Heart right ventricle (tissue), 16 donors: ENCODE data around the gene FSD1. TPM values are rescaled to one million over a fixed set of nuclear protein-coding genes. Genes with fewer than 3 reads are reported as not detected.
"Not testable (repeated sequence)": the region's sequence is repeated elsewhere in the genome, so short reads cannot be mapped to it uniquely, and the experiment has no call there.

Source experiments
- ATAC-seq, 8 donors: fragments of 200-7000 bp; cut with Tn5 transposase; one replicate each; pipeline ENCODE4 v1.9.1; 2020; ENCODE audit warnings: mild to moderate bottlenecking in 8 of 8, moderate library complexity in 8 of 8, moderate number of reproducible peaks in 1 of 8
- DNase-seq, 2 donors: peaks; one replicate each; pipeline ENCODE4 v3.0.0-alpha.2; 2020
- H3K27ac ChIP-seq, 10 donors: fragments of 200-600 bp; sonication (generic) in 2 of 10; one replicate each; pipeline versions ENCODE4 v1.5.0 to v1.8.0; 2020 to 2022; ENCODE audit warnings: mild to moderate bottlenecking in 3 of 10
- H3K27me3 ChIP-seq, 7 donors: fragments of 200-600 bp; one replicate each; pipeline ENCODE4 v1.8.0; 2021 to 2022; ENCODE audit warnings: mild to moderate bottlenecking in 2 of 7
- H3K36me3 ChIP-seq, 9 donors: fragments of 200-600 bp; sonication (generic) in 1 of 9; one replicate each; pipeline versions ENCODE4 v1.5.0 to v1.8.0; 2020 to 2022; ENCODE audit warnings: mild to moderate bottlenecking in 2 of 9
- H3K4me1 ChIP-seq, 9 donors: fragments of 200-600 bp; sonication (generic) in 1 of 9; one replicate each; pipeline versions ENCODE4 v1.5.0 to v1.8.0; 2020 to 2022; ENCODE audit warnings: mild to moderate bottlenecking in 4 of 9
- H3K4me3 ChIP-seq, 10 donors: fragments of 200-600 bp; sonication (generic) in 2 of 10; one replicate each; pipeline versions ENCODE4 v1.5.0 to v1.8.0; 2020 to 2022; ENCODE audit warnings: mild to moderate bottlenecking in 7 of 10, moderate library complexity in 2 of 10
- H3K9me3 ChIP-seq, 11 donors: fragments of 200-600 bp in 10 of 11; sonication (generic) in 2 of 11; one replicate each; pipeline versions ENCODE4 v1.5.0 to v1.8.0; 2013 to 2022; ENCODE audit warnings: mild to moderate bottlenecking in 2 of 11, control low read depth in 1 of 11, moderate library complexity in 1 of 11
- CTCF ChIP-seq, 9 donors: fragments of 200-600 bp; sonication (generic) in 2 of 9; IDR thresholded peaks; one replicate each; pipeline versions ENCODE4 v1.5.0 to v1.8.0; 2021 to 2022; ENCODE audit warnings: antibody characterized with exemption in 9 of 9, mild to moderate bottlenecking in 5 of 9, moderate library complexity in 1 of 9
- WGBS, 2 donors: extraction: QIAGEN DNeasy Blood & Tissue Kit; methylation state at CpG; one replicate each; pipeline ENCODE4 v1.1.7; 2013; ENCODE audit warnings: inconsistent platforms in 1 of 2; 5-methylcytosine and 5-hydroxymethylcytosine counted together
- intact Hi-C, 10 donors: fragments of 100-400 bp; cut with DNase I; formaldehyde crosslinking; loops; one replicate each; pipeline versions ENCODE4 v1.11.1 to v1.14.2; 2022
- polyA plus RNA-seq, 2 donors: library from polyadenylated mRNA; stranded (reverse); fragments of 200-250 nt; gene quantifications; one replicate each; pipeline ENCODE4 v1.2.3, GENCODE V29; 2013
- total RNA-seq, 10 donors: library from RNA; stranded (reverse); fragmentation: NEBNext Ultra II Directional in 3 of 10; extraction: Animal tissue kit (Norgen Biotek cat#: 25700) in 3 of 10; gene quantifications; one replicate each; pipeline versions ENCODE4 v1.2.1 to v1.2.4, GENCODE V29; 2021 to 2023
- donor health status: Arrhythmogenic right ventricular cardiomyopathy.
- donor health status: ischemic (EF 13 %, LVEDD 7.1; RV severe dilation, severe dysfunction).
- donor health status: healthy with polysubstance abuse.
- donor health status: DM: no; HTN: yes; CAD: no.
- donor health status: DM: no; HTN: no; CAD: no.
- donor health status: ischemic (EF 25% LVEDD 6.9; RV normal size, moderate dysfunction).
- donor health status: ischemic (EF 25% LVEDD 5.7; RV mildly dilated, moderate dysfunction).
- donor health status: healthy.
- donor health status: DM: yes; HTN: yes; CAD: no.
- donor health status: Ischemic cardiomyopathy.
- donor health status: ischemic (EF 35%, LVEDD 5.7; RV mildly dilated, moderate dysfunction).
- donor health status: nonischemic (EF 11% LVEDD 7.7; RV severe dilation, severe dysfunction).
- donor health status: DM: yes; HTN: yes; CAD: no.
- donor health status: PGD.
- donor health status: ischemic (EF 29% LVEDD 5.4; RV normal size, mild dysfunction).
- donor health status: nonischemic (EF 23%, LVEDD 6.1; RV moderate dilation, normal function).

The FSD1 gene
- total and polyA plus RNA-seq, 12 donors, result 0.10 to 0.25 TPM; not detected in 10

DNA sequence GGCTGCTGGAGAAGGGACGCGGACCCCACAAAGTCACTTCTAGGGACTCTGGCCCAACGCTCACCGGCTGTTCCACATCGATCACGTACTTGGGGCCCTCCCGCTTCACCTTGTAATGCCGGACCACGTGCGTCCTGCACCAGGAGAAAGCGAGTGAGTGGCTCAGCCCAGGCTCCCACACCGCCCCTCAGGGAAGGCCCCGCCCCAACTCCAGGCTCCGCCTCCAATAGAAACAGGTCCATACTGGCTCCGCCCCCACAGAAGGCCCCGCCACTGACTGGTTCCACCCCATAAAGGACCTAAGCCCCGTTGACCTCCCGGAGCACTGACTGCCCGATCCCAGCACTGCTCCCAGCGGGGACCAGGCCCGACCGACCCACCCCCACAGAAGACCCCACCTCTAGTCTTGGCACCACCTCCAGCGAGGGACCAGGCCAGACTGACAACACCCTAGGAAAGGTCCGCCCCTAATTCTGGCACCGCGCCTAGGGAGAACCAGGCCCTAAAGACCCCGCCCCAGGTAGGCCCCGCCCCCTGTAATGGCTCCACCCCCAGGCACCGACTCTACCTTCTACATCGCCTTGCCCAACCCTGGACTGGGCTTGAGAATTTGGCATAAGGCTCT is 23.0 kb downstream of the FSD1 start:
- no peak for TF ChIP-seq CTCF (IDR thresholded peaks at IDR 0.05)
- Histone ChIP-seq H3K9me3 (peaks cover 0 to 6% (median 0%) of the 10 kb centered on the region in 11 donors), H3K36me3 (no peaks in the 10 kb centered on the region), H3K27me3 (peaks cover 0 to 16% (median 0%) of the 10 kb centered on the region in 7 donors), H3K4me1 (peaks cover 0 to 24% (median 21%) of the 10 kb centered on the region in 9 donors), H3K4me3 (peak overlapping the region in 9 of 10 donors; percentile 23 to 59 (median 47)), H3K27ac (no peak overlapping the region)
- ATAC-seq (peak in 7 of 8 donors; percentile 15 to 70 (median 49)), DNase-seq (peak; percentile 58 to 78)
- intact Hi-C loops, result loop anchor here in 2 of 10 donors (5.0 to 10.0 kb wide), 2 partner anchors 53 to 75 kb away; partner anchors contain the start of genes CHAF1A (in 1 of the 2), SH3GL1 (in 1 of the 2) and SHD (in 1 of the 2)
- 2 to 4% methylated on average over 30 of the region's 30 CpGs for WGBS, 2 donors

GRCh38 chr19:4327877-4328242 is 23.5 kb downstream of the FSD1 start:
- ATAC-seq, result peak in 2 of 8 donors; percentile 4 to 27
- 13 to 15% methylated on average over 13 of the region's 13 CpGs for WGBS, 2 donors

DNA sequence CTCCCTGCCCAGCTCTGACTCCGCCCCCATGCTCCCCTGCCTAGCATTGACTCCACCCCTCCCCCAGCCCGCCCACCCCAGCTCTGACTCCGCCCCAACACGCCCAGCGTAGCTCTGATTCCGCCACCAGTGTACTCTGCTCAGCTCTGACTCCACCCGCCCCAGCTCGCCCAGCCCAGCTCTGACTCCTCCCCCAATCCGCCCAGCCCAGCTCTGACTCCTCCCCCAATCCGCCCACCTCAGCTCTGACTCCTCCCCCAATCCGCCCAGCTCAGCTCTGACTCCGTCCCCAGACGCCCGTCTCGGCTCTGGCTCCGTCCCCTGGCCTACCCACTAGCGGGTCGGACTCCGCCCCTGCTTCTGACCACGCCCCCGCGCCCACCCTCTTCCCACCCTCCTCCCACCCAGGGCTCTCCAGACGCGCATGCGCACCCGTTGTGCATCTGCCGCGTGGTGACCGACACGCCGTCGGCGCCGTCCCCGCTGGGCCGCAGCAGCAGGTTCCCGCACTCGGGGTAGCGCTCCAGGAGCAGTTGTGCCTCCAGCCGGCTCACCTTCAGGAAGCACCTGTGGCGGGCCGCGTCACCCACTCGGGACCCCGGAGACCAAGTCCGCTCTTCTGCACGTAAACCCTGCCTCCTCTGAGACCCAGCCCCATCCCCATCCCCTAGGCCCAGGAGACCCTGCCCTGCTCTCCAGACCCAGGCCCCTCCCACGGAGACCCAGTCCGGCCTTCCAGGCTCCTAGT is 24.0 kb downstream of the FSD1 start:
- intact Hi-C loops, result loop anchor here in 2 of 10 donors (5.0 to 10.0 kb wide), 2 partner anchors 54 to 74 kb away; partner anchors contain the start of genes CHAF1A (in 1 of the 2), SH3GL1 (in 1 of the 2) and SHD (in 1 of the 2)
- Histone ChIP-seq H3K9me3 (no peaks in the 10 kb centered on the region), H3K27me3 (peaks cover 0 to 16% (median 0%) of the 10 kb centered on the region in 7 donors), H3K36me3 (no peaks in the 10 kb centered on the region), H3K27ac (peak overlapping the region in 1 of 10 donors; percentile 42), H3K4me1 (peaks cover 0 to 24% (median 21%) of the 10 kb centered on the region in 9 donors), H3K4me3 (peak overlapping the region; percentile 10 to 59 (median 47))
- DNase-seq (peak; percentile 89 to 98), ATAC-seq (peak; percentile 94 to 96 (median 96))
- WGBS, 2 donors, result 1 to 3% methylated on average over 45 to 48 of the region's 49 CpGs
- TF ChIP-seq CTCF (IDR thresholded peaks at IDR 0.05), result no peak

More at GRCh38 chr19:4327877-4328242, 23.5 kb downstream of the FSD1 start:
- peak overlapping the region in 1 of 10 donors; percentile 42 for H3K27ac ChIP-seq
- peaks cover 0 to 24% (median 21%) of the 10 kb centered on the region in 9 donors for H3K4me1 ChIP-seq
- peaks cover 0 to 16% (median 0%) of the 10 kb centered on the region in 7 donors for H3K27me3 ChIP-seq
- peak overlapping the region in 9 of 10 donors; percentile 23 to 59 (median 47) for H3K4me3 ChIP-seq
- peaks cover 0 to 2% (median 0%) of the 10 kb centered on the region in 11 donors for H3K9me3 ChIP-seq
- H3K36me3 ChIP-seq, result no peaks in the 10 kb centered on the region
- no peak for TF ChIP-seq CTCF (IDR thresholded peaks at IDR 0.05)
- no peak for DNase-seq
- intact Hi-C loops, result loop anchor here in 2 of 10 donors (5.0 to 10.0 kb wide), 2 partner anchors 53 to 74 kb away; partner anchors contain the start of genes CHAF1A (in 1 of the 2), SH3GL1 (in 1 of the 2) and SHD (in 1 of the 2)

- WGBS, 2 donors, result 41 to 49% methylated on average over 35 of the region's 35 CpGs
Observed at GRCh38 chr19:4328991-4329681, 24.7 kb downstream of the FSD1 start.

More at GRCh38 chr19:4328991-4329681, 24.7 kb downstream of the FSD1 start:
- Histone ChIP-seq H3K4me3 (peak overlapping the region; percentile 10 to 58 (median 42)), H3K27me3 (peaks cover 0 to 16% (median 0%) of the 10 kb centered on the region in 7 donors), H3K4me1 (peaks cover 0 to 24% (median 21%) of the 10 kb centered on the region in 9 donors), H3K27ac (peak overlapping the region in 1 of 10 donors; percentile 34)
- H3K9me3 ChIP-seq, ATAC-seq, H3K36me3 ChIP-seq, DNase-seq: not testable (repeated sequence)
- intact Hi-C loops, result loop anchor here in 2 of 10 donors (5.0 to 10.0 kb wide), 2 partner anchors 54 to 73 kb away; partner anchors contain the start of genes CHAF1A (in 1 of the 2), SH3GL1 (in 1 of the 2) and SHD (in 1 of the 2)
